ENCODE data around the gene ATG9B.
"Not testable (repeated sequence)": the region's sequence is repeated elsewhere in the genome, so short reads cannot be mapped to it uniquely, and the experiment has no call there.

Gene ATG9B

DNA sequence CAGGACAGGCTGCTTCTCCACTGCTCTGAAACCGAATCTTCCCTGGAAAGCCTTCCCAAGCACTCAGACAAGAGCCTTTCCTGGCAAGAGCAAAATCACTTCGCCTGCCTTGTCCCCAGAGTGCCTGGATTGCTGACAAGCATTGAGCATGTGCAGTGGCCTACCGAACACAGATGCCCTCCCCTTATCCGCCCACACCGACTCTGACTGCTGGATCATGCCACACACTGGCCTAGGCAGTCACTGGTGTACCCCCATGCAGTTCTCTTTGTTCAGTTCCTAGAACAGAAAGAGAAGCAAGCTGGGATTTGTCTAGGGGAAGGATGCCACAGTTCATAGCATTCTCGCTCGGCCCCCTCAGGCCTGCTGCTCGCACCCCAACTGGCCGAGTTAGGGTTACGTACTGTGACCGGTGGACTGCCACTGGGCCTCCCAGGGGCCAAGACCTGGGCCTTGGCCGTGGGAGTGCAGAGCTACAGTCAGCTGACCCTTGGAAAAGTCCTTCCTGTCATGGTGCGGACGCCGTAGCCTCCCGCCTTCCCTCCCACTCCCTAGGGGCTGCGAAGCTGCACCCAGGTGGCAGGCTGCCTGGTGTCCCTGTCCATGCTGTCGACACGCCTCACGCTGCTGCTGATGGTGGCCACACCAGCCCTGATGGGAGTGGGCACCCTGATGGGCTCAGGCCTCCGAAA, 10.9 kb upstream of the ATG9B start:
- no peak for DNase-seq

DNA sequence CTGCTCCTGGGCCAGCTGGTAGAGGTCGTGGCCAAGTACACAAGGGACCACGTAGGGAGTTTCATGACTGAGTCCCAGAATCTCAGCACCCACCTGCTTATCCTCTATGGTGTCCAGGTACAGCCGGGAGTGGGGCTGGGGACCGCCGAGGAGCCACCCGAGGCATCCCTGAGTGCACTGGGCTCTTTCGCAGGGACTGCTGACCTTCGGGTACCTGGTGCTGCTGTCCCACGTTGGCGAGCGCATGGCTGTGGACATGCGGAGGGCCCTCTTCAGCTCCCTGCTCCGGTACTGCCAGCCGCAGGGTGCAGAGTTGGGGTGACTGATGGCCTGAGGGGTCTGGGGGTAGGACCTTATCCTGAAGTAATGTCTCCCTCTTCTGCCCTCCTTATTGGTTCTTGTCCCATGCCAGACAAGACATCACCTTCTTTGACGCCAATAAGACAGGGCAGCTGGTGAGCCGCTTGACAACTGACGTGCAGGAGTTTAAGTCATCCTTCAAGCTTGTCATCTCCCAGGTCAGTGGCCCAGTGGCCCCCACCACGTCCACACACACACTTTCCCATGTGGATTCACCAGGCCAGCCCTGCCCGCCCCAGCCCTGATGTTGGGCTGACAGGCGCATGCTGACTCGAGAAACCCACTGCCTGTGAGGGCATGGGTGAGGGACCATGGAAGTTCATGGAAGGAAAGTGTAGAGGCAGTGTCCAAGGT, 10.2 kb upstream of the ATG9B start:
- no peak for DNase-seq

DNA sequence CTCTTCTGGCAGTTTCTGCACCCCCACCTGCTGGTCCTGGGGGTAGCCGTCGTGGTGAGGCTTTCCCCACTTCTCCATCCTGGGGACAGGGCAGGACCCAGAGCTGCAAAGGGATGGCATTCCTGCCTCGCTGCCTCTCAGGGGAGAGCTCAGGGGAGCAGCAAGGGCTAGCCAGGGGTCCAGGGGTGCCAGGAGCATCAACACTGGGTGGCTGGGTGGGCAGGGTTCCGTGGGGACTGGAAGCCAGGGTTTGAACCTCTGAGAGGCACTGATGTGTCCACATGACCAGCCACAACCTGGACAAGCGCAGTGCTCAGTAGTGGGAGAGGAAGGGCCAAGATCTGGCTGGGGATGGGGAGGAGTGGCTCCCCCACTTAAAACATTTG, 9.6 kb upstream of the ATG9B start:
- DNase-seq = no peak

DNA sequence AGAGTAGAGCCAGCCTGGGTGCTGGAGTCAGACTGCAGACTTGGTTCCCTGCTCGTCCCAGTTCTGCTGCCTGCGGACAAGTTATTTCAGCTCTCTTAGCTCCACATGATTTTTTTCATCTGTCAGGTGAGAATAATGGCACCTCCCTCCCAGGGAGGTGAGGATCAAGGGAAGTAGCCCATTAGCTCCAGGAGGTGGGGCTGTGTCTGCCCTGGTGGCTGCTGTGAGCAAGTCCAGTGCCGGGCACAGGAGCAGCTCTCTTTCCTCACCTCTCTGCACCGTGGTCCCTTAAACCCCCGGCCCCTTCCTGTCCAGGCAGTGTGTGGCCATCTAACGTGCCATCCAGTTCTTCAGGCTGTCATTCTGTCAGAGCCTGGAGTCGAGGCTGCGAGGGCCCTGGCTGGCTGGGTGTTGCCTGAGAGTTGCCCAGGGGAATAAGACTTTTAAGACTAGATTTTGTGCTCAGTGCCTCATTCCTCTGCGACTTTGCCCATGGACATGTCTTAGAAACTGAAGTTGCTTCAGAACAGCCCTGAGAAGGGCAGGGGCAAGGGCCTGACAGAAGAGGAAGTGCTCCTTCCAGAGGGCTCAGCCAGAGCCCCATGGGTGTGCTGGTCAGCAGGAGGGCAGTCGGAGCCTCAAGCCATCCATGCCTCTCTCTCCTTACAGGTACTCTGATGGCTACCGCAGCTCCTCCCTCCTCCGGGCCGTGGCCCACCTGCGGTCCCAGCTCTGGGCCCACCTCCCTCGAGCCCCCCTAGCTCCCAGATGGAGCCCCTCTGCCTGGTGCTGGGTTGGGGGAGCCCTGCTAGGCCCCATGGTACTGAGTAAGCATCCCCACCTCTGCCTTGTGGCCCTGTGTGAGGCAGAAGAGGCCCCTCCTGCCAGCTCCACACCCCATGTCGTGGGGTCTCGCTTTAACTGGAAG, 8.9 kb upstream of the ATG9B start:
- DNase-seq = no peak

DNA sequence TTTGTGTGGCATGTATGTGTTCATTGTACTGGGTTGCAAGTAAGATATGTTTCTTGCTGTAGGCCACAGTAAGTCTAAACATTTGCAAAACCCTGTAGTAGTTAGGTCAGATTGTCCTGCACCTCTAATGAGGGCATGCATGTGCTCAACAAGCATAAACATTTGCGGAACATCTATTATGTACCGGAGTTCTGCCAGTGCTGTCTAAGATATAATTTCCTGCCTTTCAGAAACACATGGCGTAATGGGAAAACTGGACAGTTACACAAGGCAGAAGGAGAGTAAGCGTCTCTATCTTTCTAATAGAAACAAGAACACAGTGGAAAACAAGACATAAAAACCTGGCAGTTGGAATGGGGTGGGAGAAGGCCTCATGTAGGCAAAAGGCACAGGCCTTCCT, 6.7 kb upstream of the ATG9B start:
- no peak for DNase-seq

DNA sequence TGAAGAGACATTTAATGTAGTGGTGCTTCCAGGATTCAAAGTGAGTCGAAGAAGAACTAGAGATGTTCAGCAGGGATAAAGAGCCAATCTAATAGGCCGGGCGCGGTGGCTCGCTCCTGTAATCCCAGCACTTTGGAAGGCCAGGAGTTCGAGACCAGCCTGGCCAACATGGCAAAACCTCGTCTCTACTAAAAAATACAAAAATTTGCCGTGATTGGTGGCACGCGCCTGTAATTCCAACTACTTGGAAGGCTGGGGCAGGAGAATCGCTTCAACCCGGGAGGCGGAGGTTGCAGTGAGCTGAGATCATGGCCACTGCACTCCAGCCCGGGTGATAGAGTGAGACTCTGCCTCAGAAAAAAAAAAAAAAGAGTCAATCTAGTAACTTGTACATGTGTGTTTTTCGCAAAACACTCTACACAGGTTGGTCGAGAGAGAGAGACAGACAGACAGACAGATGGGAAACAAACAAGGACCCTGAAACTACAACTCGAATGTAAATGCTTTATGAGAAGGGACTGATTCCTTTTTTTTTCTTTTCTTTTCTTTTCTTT, 4.7 kb upstream of the ATG9B start:
- DNase-seq = no peak

DNA sequence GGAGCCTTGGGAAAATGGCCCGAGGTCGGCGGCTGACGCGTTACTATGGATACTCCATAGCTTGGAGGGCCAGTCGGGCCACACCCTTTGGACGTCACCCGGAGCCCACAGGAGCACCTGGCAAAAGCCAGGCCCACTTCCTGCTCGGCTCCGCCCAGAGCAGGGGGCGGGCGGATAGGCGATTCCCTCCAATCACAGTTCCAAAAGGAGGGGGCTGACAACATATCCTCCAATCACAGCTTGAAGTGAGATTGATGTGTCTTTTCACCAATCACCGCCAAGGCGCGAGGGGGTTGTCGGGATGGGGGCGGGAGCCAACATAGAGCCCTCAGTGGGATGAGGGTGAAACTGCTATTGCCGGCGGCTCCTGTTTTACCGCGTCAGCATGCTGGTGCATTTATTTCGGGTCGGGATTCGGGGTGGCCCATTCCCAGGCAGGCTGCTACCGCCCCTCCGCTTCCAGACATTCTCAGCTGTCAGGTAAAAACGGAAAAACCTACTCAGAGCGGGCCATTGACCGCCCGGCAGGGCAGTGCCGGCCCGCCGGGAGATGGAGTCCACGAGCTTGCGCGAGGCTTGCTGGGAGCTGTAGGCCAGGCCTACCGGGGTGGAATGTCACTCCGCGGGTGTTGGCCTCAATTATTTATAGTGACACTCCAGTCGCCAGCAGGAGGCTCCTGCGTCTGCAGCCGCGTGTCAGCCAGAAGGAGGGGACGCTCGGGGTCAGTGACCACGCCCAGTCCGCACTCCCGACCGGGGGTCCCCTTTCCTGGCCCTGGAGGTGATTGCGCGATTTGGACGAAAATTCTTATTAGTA, 4.0 kb upstream of the ATG9B start, which contains the start of gene ABCB8:
TSS of gene ABCB8 (plus strand) at position 320 of the 817 bp plus-strand sequence. CDS start at position 386, 66 bp downstream.
- peak; percentile 98 for DNase-seq

DNA sequence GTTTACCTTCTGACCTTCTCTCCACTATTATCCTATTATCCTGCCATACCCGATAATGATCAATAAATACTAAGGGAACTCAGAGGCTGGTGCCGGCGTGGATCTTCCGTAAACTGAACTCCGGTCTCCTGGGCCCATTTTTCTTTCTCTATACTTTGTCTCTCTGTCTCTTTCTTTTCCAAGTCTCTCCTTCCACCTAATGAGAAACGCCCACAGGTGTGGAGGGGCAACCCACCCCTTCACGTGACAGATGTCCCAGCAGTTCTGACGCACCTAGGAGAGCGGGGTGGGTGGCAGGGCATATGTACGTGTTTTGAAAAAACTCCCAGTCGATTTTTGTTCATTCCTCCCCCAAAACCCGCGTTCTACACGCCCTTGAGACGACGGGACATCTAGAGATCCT, 3.4 kb upstream of the ATG9B start:
- not testable (repeated sequence) for DNase-seq

DNA sequence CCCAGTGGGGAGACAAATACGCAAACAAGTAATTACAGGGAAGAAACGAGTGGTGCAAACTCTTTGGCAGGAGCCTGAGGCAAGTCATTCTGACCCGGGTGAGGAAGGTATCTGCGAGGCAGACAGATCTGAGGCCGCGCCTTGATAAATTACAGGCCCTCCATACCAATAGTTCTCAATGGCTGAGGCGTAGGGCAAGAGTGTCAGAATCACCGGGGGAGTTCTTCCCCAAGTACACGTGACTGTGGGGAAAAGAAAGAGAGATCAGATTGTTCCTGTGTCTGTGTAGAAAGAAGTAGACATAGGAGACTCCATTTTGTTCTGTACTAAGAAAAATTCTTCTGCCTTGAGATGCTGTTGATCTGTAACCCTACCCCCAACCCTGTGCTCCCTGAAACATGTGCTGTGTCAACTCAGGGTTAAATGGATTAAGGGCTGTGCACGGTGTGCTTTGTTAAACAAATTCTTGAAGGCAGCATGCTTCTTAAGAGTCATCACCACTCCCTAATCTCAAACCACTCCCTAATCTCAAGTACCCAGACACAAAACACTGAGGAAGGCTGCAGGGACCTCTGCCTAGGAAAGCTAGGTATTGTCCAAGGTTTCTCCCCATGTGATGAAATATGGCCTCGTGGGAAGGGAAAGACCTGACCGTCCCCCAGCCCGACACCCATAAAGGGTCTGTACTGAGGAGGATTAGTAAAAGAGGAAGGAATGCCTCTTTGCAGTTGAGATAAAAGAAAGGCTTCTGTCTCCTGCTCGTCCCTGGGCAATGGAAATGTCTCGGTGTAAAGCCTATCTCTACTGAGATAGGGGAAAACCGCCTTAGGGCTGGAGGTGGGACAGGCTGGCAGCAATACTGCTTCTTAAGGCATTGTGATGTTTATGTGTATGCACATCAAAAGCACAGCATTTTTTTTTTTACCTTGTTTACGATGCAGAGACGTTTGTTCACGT, 2.8 kb upstream of the ATG9B start:
- not testable (repeated sequence) for DNase-seq

DNA sequence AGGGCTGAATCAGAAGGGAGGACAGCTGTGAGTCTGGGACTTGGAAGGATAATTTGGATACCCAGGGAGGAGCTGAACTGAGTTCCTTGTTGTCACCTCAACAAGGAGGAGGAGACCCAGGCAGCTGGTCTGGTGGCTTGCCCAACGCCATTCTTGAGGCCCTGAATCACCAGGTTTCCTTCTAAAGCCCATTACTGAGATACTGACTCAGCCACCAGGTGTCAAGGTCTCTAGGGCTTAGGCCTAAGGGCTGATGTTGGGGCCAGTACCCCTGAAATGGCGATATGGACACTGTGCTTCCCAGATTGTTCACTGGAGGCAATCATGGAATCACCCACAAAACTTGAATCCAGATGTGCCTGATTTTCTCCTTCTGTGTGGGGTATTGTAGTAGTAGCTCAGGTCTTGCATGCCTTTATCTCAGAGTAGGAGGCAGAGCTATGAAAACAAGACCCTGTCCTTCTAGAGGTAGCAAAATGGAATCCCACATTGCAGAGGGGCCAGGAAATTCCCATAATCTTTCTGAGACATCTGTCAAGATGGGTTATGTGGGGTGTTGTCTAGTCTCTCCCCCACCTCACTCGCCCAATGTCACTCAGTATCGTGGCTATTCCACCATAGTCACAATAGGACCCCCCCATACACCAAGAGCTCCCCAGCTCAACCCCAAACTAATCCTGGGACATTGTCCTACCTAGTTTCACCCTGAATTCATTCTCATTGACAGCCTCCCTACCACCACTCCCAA, 1.8 kb upstream of the ATG9B start:
- DNase-seq = no peak

DNA sequence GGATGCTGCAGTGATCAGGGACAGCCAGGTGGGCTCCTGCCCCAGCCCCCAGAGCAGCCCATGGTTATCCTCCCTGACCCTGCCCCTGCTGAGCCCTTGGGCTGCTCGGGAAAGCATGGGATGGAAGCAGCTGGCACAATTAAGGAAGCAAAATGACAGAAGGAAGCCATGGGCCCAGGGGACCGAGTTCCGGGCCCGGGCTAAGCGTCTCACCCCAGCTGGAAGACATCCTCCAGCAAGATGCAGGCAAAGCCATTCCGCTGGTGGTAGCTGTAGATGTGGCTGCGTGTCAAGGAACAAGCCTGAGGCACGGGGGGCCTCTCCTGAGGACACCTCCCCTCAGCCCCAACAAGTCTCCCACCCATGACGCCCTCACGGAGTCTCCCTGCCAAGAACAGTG, 1.1 kb downstream of the ATG9B start:
- DNase-seq = no peak

DNA sequence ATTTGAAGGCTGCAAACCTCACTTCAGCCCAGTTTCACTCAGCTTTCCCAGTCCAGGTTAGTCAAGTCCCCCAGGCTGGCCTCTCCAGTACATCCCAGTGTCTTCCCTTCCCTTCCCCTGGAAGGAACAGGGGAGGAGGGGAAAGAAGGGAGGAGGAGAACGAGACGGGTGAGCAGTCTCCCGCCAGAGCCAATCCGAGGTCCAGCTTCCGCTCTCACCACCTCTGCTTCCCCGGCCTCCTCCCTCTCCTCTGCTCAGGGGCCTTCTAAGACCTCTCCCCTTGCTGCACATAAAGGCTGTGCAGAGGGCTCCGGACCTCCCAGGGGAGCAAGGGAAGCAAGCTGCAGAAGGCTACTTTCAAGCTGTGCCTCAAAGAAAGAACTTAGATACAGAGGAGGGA, 4.1 kb downstream of the ATG9B start:
- DNase-seq = no peak

DNA sequence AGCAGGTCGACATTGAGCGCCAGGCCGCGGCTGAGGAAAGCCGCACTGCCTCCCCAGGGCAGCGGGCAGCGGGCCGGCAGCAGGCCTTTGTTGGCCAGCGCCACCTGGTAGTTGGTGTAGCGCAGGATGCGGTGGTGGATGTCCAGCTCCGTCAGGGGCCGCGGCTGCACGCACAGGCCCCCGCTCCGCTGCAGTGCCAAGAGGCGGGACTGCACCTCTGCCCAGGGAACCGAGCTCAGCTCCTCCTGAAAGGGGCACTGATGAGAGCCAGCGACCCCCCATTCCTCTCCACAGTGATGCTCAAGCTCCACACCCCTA, 5.2 kb downstream of the ATG9B start:
- no peak for DNase-seq

DNA sequence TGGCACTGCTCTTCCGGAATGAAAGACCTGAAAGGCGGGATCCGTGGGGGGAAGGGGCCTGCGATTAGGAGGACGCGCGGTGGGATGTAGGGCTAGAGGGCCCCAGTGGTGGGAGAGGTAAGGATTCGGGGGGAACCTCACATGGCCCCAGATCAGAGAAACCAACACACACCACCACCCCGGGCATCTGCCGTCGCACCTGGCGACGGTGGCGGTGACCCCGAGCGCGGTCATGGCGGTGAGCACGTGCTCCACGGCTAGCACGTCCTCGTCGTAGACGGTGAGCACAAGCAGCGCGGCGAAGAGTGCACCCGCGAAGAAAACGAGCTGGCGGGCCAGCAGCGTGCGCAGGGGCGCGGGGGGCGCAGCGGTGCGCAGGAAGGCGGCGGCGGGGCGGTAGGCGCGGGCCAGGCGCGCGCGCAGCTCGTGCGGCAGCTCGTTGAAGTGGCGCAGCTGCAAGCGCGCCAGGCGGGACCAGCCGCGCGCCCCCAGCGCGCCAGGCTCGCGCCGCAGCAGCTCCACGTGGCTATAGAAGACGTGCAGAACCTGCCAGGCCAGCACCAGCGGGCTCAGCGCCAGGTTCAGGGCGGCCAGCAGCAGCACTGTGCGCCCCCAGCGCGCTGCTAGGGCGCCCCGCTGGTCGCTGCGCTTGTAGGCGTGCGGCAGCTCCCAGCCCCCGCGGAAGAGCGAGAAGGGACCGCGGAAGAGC, 5.7 kb downstream of the ATG9B start:
- DNase-seq = peak; percentile 48

DNA sequence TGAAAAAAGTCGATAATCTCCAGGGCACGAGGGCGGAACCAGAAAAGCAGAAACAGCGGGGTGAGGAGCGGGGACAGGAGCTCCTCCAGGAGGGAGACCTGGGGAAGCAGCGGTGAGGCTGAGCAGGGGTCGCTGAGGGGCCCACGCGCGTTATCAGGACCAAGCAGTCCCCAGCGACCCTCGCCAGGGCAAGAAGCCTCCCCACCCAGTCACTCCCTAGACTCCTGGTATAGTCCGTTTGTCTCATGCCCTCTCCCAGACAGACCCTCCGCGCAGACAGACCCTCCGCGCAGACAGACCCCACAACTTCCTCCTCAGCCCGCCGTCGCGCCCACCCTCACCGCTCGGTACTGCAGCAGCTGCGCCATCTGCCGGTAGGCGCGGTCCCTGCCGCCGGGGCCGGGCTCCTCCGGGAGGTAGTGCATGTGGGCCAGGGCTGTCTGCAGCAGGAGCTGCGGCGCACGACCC, 6.3 kb downstream of the ATG9B start:
- DNase-seq = peak; percentile 85

DNA sequence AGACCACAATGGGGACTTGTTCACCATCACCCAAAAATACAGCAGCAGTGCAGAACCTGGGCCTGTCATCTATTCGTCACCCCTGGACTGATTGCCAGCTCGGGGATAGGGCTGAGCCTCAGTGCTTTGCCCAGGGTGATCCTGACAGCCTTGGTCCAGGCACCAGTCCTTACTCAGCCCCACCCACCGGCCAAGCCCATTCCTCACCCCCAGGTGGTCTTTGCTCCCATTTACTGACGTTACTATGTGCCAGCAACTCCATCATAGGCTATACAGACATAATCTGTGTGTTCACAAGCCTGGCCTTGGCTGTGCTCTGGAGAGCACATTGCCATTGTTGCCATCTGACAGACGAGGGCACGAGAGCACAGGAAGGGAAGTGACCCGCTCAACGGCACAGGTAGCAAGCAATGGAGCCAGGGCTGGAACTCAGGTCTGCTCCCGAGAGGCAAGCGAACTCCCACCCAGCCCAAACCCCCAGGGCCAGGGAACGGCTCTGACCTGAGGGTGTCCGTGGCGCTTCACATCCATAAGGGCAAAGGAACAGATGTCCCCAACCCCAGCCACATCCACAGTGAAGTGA, 6.8 kb downstream of the ATG9B start:
- no peak for DNase-seq

DNA sequence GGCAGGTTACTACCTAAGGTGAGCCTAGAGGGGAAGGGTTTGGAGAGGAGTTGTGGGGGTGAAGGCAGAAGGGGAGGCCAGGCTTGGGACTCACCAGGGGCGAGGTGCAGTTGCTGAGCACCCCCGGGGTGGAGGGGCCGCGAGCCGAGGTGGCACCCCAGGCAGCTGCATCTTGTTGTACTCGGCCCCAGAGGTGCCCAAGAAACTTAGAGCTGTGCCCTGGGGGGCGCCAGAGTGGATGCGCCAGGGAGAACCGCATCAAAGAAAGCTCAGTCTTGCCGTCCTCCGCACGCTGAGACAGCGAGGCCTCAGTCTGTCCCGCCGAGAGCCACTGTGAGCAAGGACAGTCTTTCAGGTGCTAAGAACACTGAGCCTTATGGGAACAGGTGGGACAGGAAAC, 7.4 kb downstream of the ATG9B start:
- DNase-seq = no peak

DNA sequence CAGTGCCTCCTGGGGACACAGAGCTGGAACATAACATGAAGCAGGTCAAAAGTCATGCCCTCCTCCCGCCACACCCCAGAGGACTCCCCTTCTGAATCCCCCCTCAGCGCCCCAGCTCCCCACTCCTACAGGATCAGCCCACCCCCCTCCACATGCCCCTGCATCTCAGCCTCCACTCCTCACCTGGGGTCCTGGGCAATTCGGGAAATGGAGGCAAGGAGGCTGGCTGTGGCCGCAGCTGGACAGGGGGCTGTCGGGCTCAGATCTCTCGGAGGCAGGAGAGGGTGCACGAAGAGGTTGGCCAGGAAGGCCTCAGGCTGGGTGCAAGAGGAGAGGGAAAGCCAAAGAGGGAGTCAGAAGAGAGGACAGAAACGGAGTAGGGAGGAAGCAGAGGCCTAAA, 7.8 kb downstream of the ATG9B start:
- no peak for DNase-seq

DNA sequence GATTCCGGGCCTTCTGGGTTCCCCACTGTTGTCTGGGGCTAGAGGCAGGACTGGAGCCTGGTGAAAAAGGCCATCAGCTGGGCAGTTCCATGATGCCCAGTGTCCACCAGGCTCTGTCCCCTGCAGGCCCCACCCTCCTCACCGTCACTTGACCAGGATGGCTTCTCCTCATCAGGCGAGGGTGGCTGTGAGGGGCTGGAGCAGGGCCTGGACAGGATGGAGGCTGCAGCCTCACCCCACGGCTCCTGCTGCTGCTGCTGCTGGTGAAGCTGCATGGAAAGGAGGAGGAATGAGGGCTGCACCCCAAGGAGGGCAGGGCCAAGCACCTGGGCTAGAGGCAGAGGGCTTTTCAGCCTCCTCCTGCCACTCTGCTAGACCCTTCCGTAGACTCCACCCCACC, 8.3 kb downstream of the ATG9B start:
- DNase-seq = no peak
